Head of caudate nucleus (tissue), 42 donors: ENCODE results near the gene MIPOL1.
"Not testable (repeated sequence)": the region's sequence is repeated elsewhere in the genome, so short reads cannot be mapped to it uniquely, and the experiment has no call there.

Experiments used
- DNase-seq, 42 donors: peaks; one replicate each; pipeline versions ENCODE4 v3.0.0 to v3.0.0-alpha.2; 2020 to 2021; ENCODE audit warnings: mixed read lengths in 7 of 42
- intact Hi-C: fragments of 100-400 bp; cut with DNase I; formaldehyde crosslinking; loops from one replicate; pipeline ENCODE4 v1.15.0; 2022

MIPOL1 gene

GRCh38 chr14:37221073-37221472 is 23.3 kb downstream of the MIPOL1 start:
- intact Hi-C loops: no loop called here
- DNase-seq: no peak

GRCh38 chr14:37223947-37224474 is 26.3 kb downstream of the MIPOL1 start:
- no peak for DNase-seq
- intact Hi-C loops: no loop called here

DNA sequence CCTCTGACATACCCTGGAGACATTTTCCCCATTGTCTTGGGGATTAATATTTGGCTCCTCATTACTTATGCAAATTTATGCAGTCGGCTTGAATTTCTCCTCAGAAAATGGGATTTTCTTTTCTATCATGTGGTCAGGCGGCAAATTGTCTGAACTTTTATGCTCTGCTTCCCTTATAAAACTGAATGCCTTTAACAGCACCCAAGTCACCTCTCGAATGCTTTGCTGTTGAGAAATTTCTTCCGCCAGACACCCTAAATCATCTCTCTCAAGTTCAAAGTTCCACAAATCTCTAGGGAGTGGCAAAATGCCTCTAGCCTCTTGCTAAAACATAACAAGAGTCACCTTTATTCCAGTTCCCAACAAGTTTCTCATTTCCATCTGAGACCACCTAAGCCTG is 27.9 kb downstream of the MIPOL1 start:
- DNase-seq, intact Hi-C loops: not testable (repeated sequence)

GRCh38 chr14:37230551-37231194 is 32.9 kb downstream of the MIPOL1 start:
- intact Hi-C loops: no loop called here
- DNase-seq: peak in 11 of 42 donors; percentile 9 to 56 (median 31)

- DNase-seq: peak in 2 of 42 donors; percentile 1 to 28
- intact Hi-C loops: no loop called here
Measured at GRCh38 chr14:37232907-37233481, 35.3 kb downstream of the MIPOL1 start.

DNA sequence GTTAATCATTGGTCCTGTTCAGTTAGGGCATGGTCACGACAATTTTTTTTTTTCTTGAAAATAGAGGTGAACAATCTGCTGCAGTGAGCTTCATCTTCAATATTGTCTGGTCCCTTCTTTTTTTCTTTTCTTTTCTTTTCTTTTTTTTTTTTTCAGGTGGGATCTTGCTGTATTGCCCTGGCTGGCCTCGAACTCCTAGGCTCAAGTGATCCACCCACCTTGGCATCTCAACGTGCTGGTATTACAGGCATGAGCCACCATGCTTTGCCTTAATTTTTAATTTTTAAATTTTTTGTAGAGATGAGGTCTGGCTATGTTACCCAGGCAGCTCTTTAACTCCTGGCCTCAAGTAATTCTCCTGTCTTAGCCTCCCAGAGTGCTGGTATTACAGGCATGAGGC is 36.5 kb downstream of the MIPOL1 start:
- intact Hi-C loops: no loop called here
- DNase-seq: no peak

DNA sequence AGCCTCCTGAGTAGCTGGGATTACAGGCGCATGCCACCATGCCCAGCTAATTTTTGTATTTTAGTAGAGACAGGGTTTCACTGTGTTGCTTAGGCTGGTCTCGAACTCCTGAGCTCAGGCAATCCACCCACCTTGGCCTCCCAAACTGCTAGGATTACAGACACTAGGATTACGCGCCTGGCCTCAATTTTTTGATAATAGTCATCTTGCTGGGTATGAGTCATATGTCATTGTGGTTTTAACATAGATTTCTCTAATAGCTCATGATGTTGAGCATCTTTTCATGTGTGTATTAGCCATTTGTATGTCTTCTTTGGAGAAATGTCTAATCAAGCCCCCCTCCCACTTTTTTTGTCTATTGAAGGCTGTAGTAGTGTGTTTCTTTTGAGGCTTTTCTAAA is 38.3 kb downstream of the MIPOL1 start:
- DNase-seq, intact Hi-C loops: not testable (repeated sequence)

DNA sequence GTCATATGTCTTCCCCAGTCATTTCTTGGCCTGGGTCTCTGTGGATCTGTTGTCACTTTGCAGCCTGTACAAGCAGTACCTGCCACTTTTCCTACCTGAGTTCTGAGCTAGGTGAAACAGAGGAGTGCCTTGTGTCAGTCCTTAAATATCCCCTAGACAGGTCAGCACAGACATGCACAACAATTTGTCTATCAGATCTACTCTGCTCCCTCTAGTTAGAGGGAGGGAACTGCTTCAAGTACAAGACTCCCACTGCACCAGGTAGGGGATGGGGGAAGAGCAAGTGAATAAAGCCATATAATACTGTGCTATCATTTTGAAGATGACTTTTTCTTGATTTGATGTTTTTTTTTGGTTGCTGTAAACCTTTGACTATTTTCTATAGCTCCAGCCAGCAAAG is 39.4 kb downstream of the MIPOL1 start:
- intact Hi-C loops: no loop called here

DNA sequence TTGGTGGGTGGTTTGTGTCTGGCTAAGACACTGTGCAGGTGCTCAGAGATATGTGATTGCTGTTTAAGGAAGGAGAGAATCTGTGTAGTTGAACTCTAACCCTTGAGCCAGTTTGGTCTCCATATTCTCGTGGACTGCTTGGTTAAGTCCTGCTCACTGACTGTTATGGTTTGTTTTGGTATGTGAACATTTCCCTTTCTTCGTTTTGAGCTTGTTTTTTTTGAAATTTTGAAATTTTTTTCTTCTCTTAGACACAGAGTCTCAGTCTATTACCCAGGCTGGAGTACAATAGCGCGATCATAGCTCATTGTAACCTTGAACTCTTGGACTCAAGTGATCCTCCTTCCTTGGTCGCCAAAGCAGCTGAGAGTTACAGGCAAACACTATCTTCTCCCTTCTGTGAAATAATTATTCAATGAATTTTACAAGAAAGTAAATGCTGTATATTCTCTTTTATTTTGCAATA is 40.0 kb downstream of the MIPOL1 start:
- DNase-seq: no peak
- intact Hi-C loops: no loop called here

More for the DNA sequence above, 39.4 kb downstream of the MIPOL1 start:
- DNase-seq: no peak

- intact Hi-C loops: loop anchor here (10.0 kb wide), 1 partner anchor 634 kb away; no protein-coding TSS in a partner anchor
- DNase-seq: no peak
Measured at GRCh38 chr14:37241198-37241597, 43.5 kb downstream of the MIPOL1 start.

DNA sequence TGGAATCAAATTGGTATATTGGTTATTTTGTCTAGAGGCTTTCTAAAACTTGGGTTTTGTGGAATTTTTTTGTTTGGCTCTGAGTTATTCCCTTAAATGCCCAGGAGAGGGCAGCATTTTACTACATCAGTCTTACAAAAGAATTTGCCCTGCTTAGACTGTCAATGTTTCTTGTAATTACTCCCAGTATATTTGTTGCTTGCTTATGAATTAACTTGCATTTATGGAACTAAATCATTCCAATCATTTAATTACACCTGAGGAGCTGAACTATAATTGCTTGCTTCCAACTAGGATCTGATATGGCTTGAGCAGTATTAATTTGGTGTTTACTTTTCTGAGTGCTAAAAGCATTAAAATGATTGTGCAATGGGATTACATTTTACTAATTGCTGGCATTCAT is 48.7 kb downstream of the MIPOL1 start:
- intact Hi-C loops: loop anchor here (10.0 kb wide), 1 partner anchor 628 kb away; no protein-coding TSS in a partner anchor
- DNase-seq: peak in 5 of 42 donors; percentile 6 to 48 (median 12)

DNA sequence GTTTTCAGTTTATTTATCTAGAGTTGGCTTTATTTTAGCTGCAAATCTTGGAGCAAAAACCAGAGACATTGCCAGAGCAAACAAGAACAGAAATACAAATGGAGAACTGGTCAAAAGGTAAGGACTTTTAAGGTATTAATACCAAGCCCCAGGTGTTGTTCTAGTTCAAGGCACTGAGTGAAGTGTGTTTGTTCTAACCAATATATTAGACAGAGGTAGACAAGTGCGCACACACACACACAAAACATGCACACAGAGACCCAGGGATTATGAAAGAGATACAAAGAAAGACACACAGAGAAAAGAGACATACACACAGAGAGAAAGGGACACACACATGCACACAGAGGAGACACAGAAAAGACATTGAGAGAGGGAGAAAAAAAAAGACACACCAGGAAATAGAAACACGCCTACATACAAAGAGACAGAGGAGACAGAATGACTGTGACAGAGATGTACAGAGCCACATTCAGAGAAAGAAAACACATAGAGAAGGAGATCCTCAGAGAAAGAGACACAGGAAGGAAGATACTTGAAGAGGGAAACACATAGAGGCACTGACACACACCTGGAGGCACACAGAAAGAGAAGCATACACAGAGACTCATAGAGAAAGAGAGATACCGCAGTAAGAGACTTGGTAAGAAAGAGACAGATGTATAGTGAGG is 50.2 kb downstream of the MIPOL1 start:
- DNase-seq: no peak
- intact Hi-C loops: loop anchor here (10.0 kb wide), 1 partner anchor 627 kb away; no protein-coding TSS in a partner anchor

GRCh38 chr14:37251775-37252174 is 54.0 kb downstream of the MIPOL1 start:
- DNase-seq: no peak
- intact Hi-C loops: no loop called here

DNA sequence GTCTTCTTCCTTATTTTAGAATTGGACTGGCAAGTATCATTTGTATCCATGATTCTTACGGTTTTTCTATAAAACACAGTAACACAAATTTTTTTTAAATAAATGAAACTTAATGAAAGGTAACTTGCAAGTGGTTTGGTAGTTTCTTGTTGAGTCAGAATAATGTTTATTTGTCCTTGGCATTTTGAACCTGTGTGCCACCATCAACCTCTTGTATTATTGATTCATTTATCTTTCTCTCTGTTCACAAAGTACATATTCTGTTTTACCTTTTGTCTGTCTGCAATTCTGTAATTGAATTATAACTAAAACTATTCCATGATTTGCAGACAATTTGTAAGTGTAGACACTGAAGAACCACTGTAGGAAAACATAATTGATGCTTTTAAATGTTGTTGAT is 54.7 kb downstream of the MIPOL1 start:
- intact Hi-C loops: no loop called here
- no peak for DNase-seq

GRCh38 chr14:37253905-37254304 is 56.2 kb downstream of the MIPOL1 start:
- DNase-seq: no peak
- intact Hi-C loops: no loop called here

GRCh38 chr14:37254411-37254947 is 56.7 kb downstream of the MIPOL1 start:
- intact Hi-C loops: no loop called here
- DNase-seq: no peak

- DNase-seq: no peak
- intact Hi-C loops: no loop called here
Measured at GRCh38 chr14:37257501-37258070, 59.8 kb downstream of the MIPOL1 start.

DNA sequence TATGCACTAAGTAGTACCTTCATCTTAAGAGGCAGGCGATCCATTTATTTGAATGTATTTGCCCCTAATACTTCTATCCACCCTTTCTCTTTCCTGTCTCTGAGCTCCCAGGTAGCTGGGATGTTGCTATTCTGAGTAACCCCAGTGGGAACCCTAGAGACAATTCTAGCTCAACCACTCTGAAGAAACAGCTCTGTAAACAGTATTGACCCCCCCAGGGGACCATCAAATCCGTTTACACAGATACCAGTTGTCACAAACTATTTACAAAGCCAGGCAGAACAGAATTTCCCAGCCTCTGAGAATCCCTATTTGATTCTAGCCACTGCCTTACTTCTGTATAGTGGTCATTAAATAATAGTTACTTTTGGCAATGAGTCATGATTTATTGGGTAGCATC is 64.9 kb downstream of the MIPOL1 start:
- intact Hi-C loops: no loop called here
- no peak for DNase-seq

DNA sequence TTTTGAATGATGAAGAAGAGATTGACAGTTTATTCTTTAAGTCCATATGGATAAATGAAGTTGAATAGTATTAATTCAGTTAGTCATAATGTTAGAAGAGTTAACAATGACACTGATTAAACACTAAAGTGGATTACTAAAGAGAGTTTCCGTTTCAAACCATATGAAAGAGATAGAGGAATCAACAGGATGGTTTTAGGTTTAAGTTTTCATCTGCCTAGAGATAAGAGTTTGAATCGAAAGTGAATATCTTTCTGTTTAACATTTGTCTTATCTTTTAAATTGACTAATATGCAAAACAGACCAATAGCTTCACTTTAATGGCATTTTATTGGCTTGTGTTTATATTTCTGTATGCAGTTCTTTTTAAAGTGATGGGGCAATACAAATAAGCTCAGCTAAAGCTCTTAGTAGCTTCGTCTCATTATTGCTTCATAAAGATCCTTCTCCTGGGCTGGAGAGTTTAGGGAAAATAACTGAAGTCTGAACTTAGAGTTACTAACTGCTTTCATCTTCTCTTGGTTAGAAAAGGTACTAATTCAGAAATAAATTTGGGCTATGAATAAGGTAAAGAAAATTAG is 66.0 kb downstream of the MIPOL1 start:
- no peak for DNase-seq
- intact Hi-C loops: no loop called here
